Mammary epithelial cell (primary cell): ENCODE data around the gene LIN7C.

Experiments used
- CTCF ChIP-seq, 2 donors: IDR thresholded peaks in 1 of 2; conservative IDR thresholded peaks in 1 of 2; 2 replicates each; pipeline ENCODE4 v1.5.1; 2011 to 2012; ENCODE audit warnings: inconsistent platforms in 2 of 2, low read length in 2 of 2, mild to moderate bottlenecking in 2 of 2, control low read depth in 1 of 2, low read depth in 1 of 2; ENCODE audit not compliant: insufficient read depth in 1 of 2; ENCODE audit errors: extremely low read depth in 1 of 2
- EZH2 ChIP-seq: IDR thresholded peaks from 2 replicates; pipeline ENCODE4 v1.6.1; 2012; ENCODE audit warnings: low read length, inconsistent platforms, borderline replicate concordance

GRCh38 chr11:27497911-27498310 is 8.7 kb downstream of the LIN7C start:
- TF ChIP-seq CTCF (conservative IDR thresholded peaks at IDR 0.05 in 1 of 2, IDR thresholded peaks at IDR 0.05 in 1 of 2; ENCODE audit: extremely low read depth in 1 of 2, insufficient read depth in 1 of 2, low read depth in 1 of 2, low read length in 2 of 2) (no peak), EZH2 (no peak)
